H9 (cell line): Measurements from ENCODE around the gene MGLL. TPM values are rescaled to one million over a fixed set of nuclear protein-coding genes. Genes with fewer than 3 reads are reported as not detected.

Source experiments
- DNase-seq: peaks from one replicate; pipeline ENCODE4 v3.0.0-alpha.2; 2017
- H2AFZ ChIP-seq: one replicate; pipeline ENCODE4 v1.6.1; 2013; ENCODE audit warnings: mild to moderate bottlenecking, low read length, control low read depth, moderate library complexity
- H2AK5ac ChIP-seq: 2 replicates; pipeline ENCODE4 v1.6.1; 2013; ENCODE audit warnings: low read length, control low read depth, mixed read lengths; ENCODE audit not compliant: insufficient read length
- H2BK120ac ChIP-seq: one replicate; pipeline ENCODE4 v1.6.1; 2013; ENCODE audit warnings: low read depth, mild to moderate bottlenecking, low read length, control low read depth, inconsistent platforms; ENCODE audit not compliant: poor library complexity, severe bottlenecking
- H2BK12ac ChIP-seq: 2 replicates; pipeline ENCODE4 v1.6.1; 2013; ENCODE audit warnings: low read length, control low read depth, mixed read lengths, low read depth; ENCODE audit not compliant: insufficient read length
- H2BK15ac ChIP-seq: 2 replicates; pipeline ENCODE4 v1.6.1; 2013; ENCODE audit warnings: low read depth, low read length, control low read depth
- H2BK20ac ChIP-seq: one replicate; pipeline ENCODE4 v1.6.1; 2013; ENCODE audit warnings: low read depth, mild to moderate bottlenecking, low read length, control low read depth, inconsistent platforms; ENCODE audit not compliant: poor library complexity, severe bottlenecking
- H2BK5ac ChIP-seq: 2 replicates; pipeline ENCODE4 v1.6.1; 2013; ENCODE audit warnings: low read length, control low read depth, mixed read lengths; ENCODE audit not compliant: insufficient read length
- H3K14ac ChIP-seq: 2 replicates; pipeline ENCODE4 v1.6.1; 2013; ENCODE audit warnings: low read length, control low read depth; ENCODE audit not compliant: insufficient read depth
- H3K18ac ChIP-seq: 2 replicates; pipeline ENCODE4 v1.6.1; 2013; ENCODE audit warnings: low read depth, mild to moderate bottlenecking, mixed read lengths, low read length, control low read depth; ENCODE audit not compliant: insufficient read length
- H3K23ac ChIP-seq: 2 replicates; pipeline ENCODE4 v1.6.1; 2013; ENCODE audit warnings: low read length, control low read depth, mixed read lengths, low read depth; ENCODE audit not compliant: insufficient read length
- H3K23me2 ChIP-seq: 2 replicates; pipeline ENCODE4 v1.6.1; 2013; ENCODE audit warnings: low read depth, mild to moderate bottlenecking, mixed read lengths, low read length, control low read depth; ENCODE audit not compliant: insufficient read length, poor library complexity, severe bottlenecking
- H3K27ac ChIP-seq: 2 replicates; pipeline ENCODE4 v1.5.1; 2013; ENCODE audit warnings: low read length, control low read depth, mixed read lengths, low read depth; ENCODE audit not compliant: insufficient read length
- H3K27me3 ChIP-seq: 2 replicates; pipeline ENCODE4 v1.6.1; 2013; ENCODE audit warnings: low read length, control low read depth, inconsistent platforms; ENCODE audit not compliant: insufficient read depth
- H3K4ac ChIP-seq: 2 replicates; pipeline ENCODE4 v1.6.1; 2013; ENCODE audit warnings: low read depth, mild to moderate bottlenecking, control low read depth, inconsistent platforms, low read length, moderate library complexity
- H3K4me1 ChIP-seq: 2 replicates; pipeline ENCODE4 v1.6.1; 2013; ENCODE audit warnings: low read length, control low read depth, inconsistent platforms; ENCODE audit not compliant: insufficient read depth
- H3K4me2 ChIP-seq: 2 replicates; pipeline ENCODE4 v1.6.1; 2013; ENCODE audit warnings: low read length, control low read depth, mixed read lengths; ENCODE audit not compliant: insufficient read length, insufficient read depth
- H3K56ac ChIP-seq: 2 replicates; pipeline ENCODE4 v1.6.1; 2013; ENCODE audit warnings: low read depth, mild to moderate bottlenecking, mixed read lengths, low read length, control low read depth; ENCODE audit not compliant: insufficient read length
- H3K79me1 ChIP-seq: 2 replicates; pipeline ENCODE4 v1.6.1; 2013; ENCODE audit warnings: low read depth, mild to moderate bottlenecking, moderate library complexity, low read length, control low read depth, inconsistent platforms; ENCODE audit not compliant: insufficient read depth, poor library complexity, severe bottlenecking
- H3K79me2 ChIP-seq: 2 replicates; pipeline ENCODE4 v1.6.1; 2013; ENCODE audit warnings: low read length, control low read depth, inconsistent platforms; ENCODE audit not compliant: insufficient read depth
- H3K9ac ChIP-seq: 2 replicates; pipeline ENCODE4 v1.6.1; 2013; ENCODE audit warnings: low read length, control low read depth, mixed read lengths; ENCODE audit not compliant: insufficient read length; ENCODE audit errors: extremely low read depth
- H3K9me3 ChIP-seq: one replicate; pipeline ENCODE4 v1.6.1; 2013; ENCODE audit warnings: low read depth, low read length, inconsistent platforms; ENCODE audit not compliant: control insufficient read depth
- H3T11ph ChIP-seq: one replicate; pipeline ENCODE4 v1.6.1; 2013; ENCODE audit warnings: mild to moderate bottlenecking, low read length, control low read depth, inconsistent platforms
- H4K20me1 ChIP-seq: one replicate; pipeline ENCODE4 v1.6.1; 2013; ENCODE audit not compliant: control insufficient read depth, insufficient read length, insufficient read depth
- H4K5ac ChIP-seq: 2 replicates; pipeline ENCODE4 v1.6.1; 2013; ENCODE audit warnings: low read depth, mild to moderate bottlenecking, mixed read lengths, low read length, control low read depth; ENCODE audit not compliant: insufficient read length
- H4K8ac ChIP-seq: replicated peaks from 2 replicates; pipeline ENCODE4 v1.6.1; 2013; ENCODE audit warnings: low read length, control low read depth, mixed read lengths, low read depth; ENCODE audit not compliant: insufficient read length
- H4K91ac ChIP-seq: 2 replicates; pipeline ENCODE4 v1.6.1; 2013; ENCODE audit warnings: low read depth, mild to moderate bottlenecking, moderate library complexity, mixed read lengths, low read length, control low read depth; ENCODE audit not compliant: insufficient read length
- H3K27ac Mint-ChIP-seq, 3 experiments: 2 replicates in 2 of 3; 3 replicates in 1 of 3; pipeline ENCODE4 v1.8.0; 2020 to 2021; ENCODE audit warnings: mixed read lengths in 3 of 3, mild to moderate bottlenecking in 1 of 3, moderate library complexity in 1 of 3
- H3K27me3 Mint-ChIP-seq: 2 replicates; pipeline ENCODE4 v1.8.0; 2021; ENCODE audit warnings: low read depth, mild to moderate bottlenecking, moderate library complexity, mixed read lengths
- H3K36me3 Mint-ChIP-seq, 3 experiments: 2 replicates in 2 of 3; 3 replicates in 1 of 3; pipeline ENCODE4 v1.8.0; 2020 to 2021; ENCODE audit warnings: low read depth in 3 of 3, mixed read lengths in 3 of 3; ENCODE audit not compliant: insufficient read depth in 1 of 3
- H3K4me1 Mint-ChIP-seq, 2 experiments: 2 replicates each; pipeline ENCODE4 v1.8.0; 2020; ENCODE audit warnings: mixed read lengths in 2 of 2
- H3K4me3 Mint-ChIP-seq, 2 experiments: 2 replicates in 1 of 2; 3 replicates in 1 of 2; pipeline ENCODE4 v1.8.0; 2020 to 2021; ENCODE audit warnings: mild to moderate bottlenecking in 2 of 2, mixed read lengths in 2 of 2, moderate library complexity in 1 of 2
- H3K9me3 Mint-ChIP-seq, 2 experiments: 2 replicates in 1 of 2; 3 replicates in 1 of 2; pipeline ENCODE4 v1.8.0; 2020; ENCODE audit warnings: mild to moderate bottlenecking in 2 of 2, mixed read lengths in 2 of 2, moderate library complexity in 1 of 2
- CTCF ChIP-seq: fragments of 200-600 bp; sonication (generic); conservative IDR thresholded peaks from 3 replicates; pipeline ENCODE4 v1.8.0; 2021; ENCODE audit warnings: antibody characterized with exemption, mild to moderate bottlenecking
- WGBS: extraction: QIAGEN DNeasy Blood & Tissue Kit; methylation state at CpG from one replicate; pipeline ENCODE4 v1.1.7; 2013; ENCODE audit warnings: missing lambda C conversion rate, low lambda C conversion rate, mixed read lengths; ENCODE audit not compliant: insufficient read length; ENCODE audit errors: extremely low coverage; 5-methylcytosine and 5-hydroxymethylcytosine counted together
- total RNA-seq: library from RNA; stranded (reverse); gene quantifications from 2 replicates; pipeline ENCODE4 v1.2.1, GENCODE V29; 2021

Gene MGLL
- total RNA-seq, 1 experiment from 2014 or later: 0.11 TPM

DNA sequence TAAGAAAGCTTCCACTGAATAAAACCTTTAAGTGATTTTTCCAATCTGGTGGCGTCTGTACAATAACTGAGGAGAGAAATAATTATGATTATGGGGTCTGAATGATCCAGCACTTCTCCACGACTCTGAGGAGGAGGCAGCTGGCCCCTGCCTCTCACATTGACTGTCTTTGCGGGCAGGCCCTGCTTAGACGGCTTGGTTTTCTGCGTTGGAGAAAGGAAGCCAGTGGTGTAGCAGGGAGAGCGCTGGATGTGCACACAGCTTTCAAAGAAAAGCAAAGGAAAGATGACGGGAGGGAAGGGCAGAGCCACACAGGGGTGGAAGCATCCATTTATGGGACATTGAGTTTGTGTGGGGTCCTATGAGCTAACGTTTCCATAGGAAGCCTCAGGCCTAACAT is 62.5 kb downstream of the MGLL start:
- H3K9me3 ChIP-seq: no peaks in the 10 kb centered on the region
- no peak overlapping the region for H3K27ac Mint-ChIP-seq
- no CpG with 5 or more reads among the region's 8 CpGs for WGBS

More for the DNA sequence above, 62.5 kb downstream of the MGLL start:
- no peak for TF ChIP-seq CTCF
- Histone ChIP-seq H4K5ac (no peak overlapping the region), H2BK120ac (no peak overlapping the region), H3K14ac (no peak overlapping the region), H3K79me2 (no peaks in the 10 kb centered on the region), H2BK20ac (no peak overlapping the region), H4K91ac (no peak overlapping the region), H3K9ac (no peak overlapping the region), H2BK12ac (no peak overlapping the region), H3K18ac (no peak overlapping the region), H3T11ph (no peak overlapping the region), H3K4me1 (no peaks in the 10 kb centered on the region), H2BK5ac (no peak overlapping the region), H3K23ac (no peak overlapping the region), H3K23me2 (no peaks in the 10 kb centered on the region), H4K8ac (no peak overlapping the region), H3K27me3 (no peaks in the 10 kb centered on the region), H4K20me1 (no peaks in the 10 kb centered on the region), H2BK15ac (no peak overlapping the region), H2AFZ (no peak overlapping the region), H3K56ac (no peak overlapping the region), H3K27ac (no peak overlapping the region), H3K79me1 (no peaks in the 10 kb centered on the region), H2AK5ac (no peak overlapping the region), H3K4me2 (no peak overlapping the region), H3K4ac (no peak overlapping the region)
- Mint-ChIP-seq H3K27me3 (peaks cover 12% of the 10 kb centered on the region), H3K4me3 (no peak overlapping the region), H3K4me1 (peaks cover 2 to 6% of the 10 kb centered on the region in 2 experiments; a peak in 1 of 4 replicates), H3K9me3 (no peaks in the 10 kb centered on the region), H3K36me3 (no peaks in the 10 kb centered on the region)
- DNase-seq: no peak
